HG02610 (cell line): ENCODE measurements around the gene FLVCR1.

ENCODE experiments used
- ATAC-seq: cut with Tn5 transposase; IDR thresholded peaks from one replicate; pipeline ENCODE4 v1.9.1; 2021; ENCODE audit warnings: mild to moderate bottlenecking, moderate library complexity; ENCODE audit not compliant: unreplicated experiment

The FLVCR1 gene

DNA sequence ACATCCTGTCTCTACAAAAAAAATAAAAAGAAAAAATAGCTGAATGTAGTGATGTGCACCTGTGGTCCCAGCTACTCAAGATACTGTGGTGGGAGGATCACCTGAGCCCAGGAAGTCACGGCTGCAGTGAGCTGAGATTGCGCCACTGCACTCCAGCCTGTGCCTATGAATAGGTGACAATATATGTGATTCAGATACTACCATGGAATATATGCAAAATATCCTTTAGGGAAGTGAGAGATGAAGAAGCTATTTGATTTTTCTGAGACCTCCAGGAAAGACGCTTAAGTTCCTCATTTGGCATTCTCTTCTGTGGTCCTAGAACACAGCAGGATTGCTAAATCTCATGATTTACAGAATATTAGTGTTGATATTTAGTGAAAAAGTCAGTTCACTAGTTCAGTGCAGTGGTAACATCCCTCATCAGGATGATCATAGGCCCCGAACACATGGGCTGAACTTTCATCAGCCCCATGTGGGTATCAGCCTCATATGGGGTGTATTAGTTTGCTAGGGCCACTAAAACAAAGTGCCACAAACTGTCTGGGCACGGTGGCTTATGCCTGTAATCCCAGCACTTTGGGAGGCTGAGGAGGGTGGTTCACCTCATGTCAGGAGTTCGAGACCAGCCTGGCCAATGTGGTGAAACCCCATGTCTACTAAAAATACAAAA, 86.3 kb downstream of the FLVCR1 start:
- no peak for ATAC-seq

- ATAC-seq: no peak
Measured at GRCh38 chr1:212945056-212945455, 87.0 kb downstream of the FLVCR1 start.

DNA sequence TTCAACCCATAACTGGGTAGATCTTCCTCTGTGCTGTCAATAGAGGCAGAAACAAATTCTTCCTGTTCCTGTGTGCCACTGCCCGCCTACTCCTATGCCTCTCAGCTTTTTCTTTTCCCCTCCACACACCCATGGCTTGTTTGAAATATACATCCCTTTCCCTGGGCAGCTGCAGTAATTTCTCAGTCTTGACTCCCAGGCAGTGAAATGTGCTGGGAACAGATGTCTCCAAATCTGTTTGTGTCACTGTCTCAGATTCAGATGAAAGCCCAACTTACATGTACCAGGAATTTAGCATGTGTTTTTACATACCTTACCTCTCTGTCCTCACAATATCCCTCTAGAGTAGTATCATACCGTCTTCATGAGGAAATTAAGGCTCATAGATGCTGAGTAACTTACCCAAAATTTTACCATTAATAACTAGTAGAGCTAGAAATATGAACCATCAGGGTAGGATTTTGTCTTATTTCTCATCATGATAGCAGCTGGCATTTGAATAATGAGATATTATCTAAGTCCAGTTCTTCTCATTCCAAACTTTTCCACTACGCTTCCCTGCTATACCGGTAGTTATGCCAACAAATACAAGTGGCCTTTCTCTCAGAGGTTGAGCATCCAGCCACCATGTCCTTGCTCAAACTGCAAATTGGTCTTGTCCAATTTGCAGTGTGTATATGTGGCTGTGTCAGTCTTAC, 87.5 kb downstream of the FLVCR1 start:
- ATAC-seq: no peak

DNA sequence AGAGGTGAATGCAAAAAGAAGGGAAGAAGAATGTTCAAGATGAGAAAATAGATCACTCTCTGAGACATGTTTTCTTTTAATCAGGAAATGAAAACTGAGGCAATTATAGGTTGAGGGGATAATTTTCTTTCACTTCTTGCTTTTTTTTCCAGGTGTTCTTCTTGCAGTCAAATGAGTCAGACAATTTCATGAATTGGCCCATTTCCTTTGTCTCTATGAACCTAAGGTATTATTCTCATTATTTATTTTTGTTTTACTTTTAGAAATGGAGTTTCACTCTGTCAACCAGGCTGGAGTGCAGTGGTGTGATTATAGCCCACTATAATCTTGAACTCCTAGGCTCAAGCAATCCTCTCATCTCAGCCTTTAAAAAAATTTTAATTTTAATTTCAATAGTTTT, 88.8 kb downstream of the FLVCR1 start:
- ATAC-seq: no peak
